HG03045 (cell line): ENCODE results near the gene PUS1.
"Not testable (repeated sequence)": the region's sequence is repeated elsewhere in the genome, so short reads cannot be mapped to it uniquely, and the experiment has no call there.

ENCODE experiments used
- ATAC-seq: cut with Tn5 transposase; IDR thresholded peaks from one replicate; pipeline ENCODE4 v1.9.1; 2021; ENCODE audit warnings: mild to moderate bottlenecking, moderate library complexity; ENCODE audit not compliant: unreplicated experiment

Gene PUS1

GRCh38 chr12:131928711-131929580, at the start of gene PUS1:
PUS1 (plus strand) TSS chr12:131929276; CDS start chr12:131929723, 447 bp downstream.
- ATAC-seq: peak; percentile 63

- ATAC-seq: no peak
Observed at GRCh38 chr12:131882804-131883520, 46.1 kb upstream of the PUS1 start.

- no peak for ATAC-seq
Observed at GRCh38 chr12:131883521-131883900, 45.6 kb upstream of the PUS1 start.

GRCh38 chr12:131885076-131885475, 44.0 kb upstream of the PUS1 start:
- not testable (repeated sequence) for ATAC-seq

GRCh38 chr12:131885543-131886057, 43.5 kb upstream of the PUS1 start:
- ATAC-seq: no peak

- not testable (repeated sequence) for ATAC-seq
Observed at GRCh38 chr12:131891722-131892121, 37.4 kb upstream of the PUS1 start.

GRCh38 chr12:131892711-131893604, 36.1 kb upstream of the PUS1 start:
- ATAC-seq: no peak

GRCh38 chr12:131893605-131894312, 35.3 kb upstream of the PUS1 start:
- ATAC-seq: no peak

GRCh38 chr12:131894313-131894860, 34.7 kb upstream of the PUS1 start, which contains the start of gene ULK1:
ULK1 (plus strand) TSS chr12:131894622; CDS start chr12:131895002, 380 bp downstream.
- peak; percentile 80 for ATAC-seq

GRCh38 chr12:131894981-131895639, 34.0 kb upstream of the PUS1 start:
- no peak for ATAC-seq

- no peak for ATAC-seq
Observed at GRCh38 chr12:131895640-131896079, 33.4 kb upstream of the PUS1 start.

- peak; percentile 55 for ATAC-seq
Observed at GRCh38 chr12:131896080-131896810, 32.8 kb upstream of the PUS1 start.

- no peak for ATAC-seq
Observed at GRCh38 chr12:131896811-131897270, 32.2 kb upstream of the PUS1 start.

GRCh38 chr12:131897276-131897675, 31.8 kb upstream of the PUS1 start:
- no peak for ATAC-seq

GRCh38 chr12:131897875-131898274, 31.2 kb upstream of the PUS1 start:
- ATAC-seq: no peak

- no peak for ATAC-seq
Observed at GRCh38 chr12:131900397-131900796, 28.7 kb upstream of the PUS1 start.

- no peak for ATAC-seq
Observed at GRCh38 chr12:131901431-131902331, 27.4 kb upstream of the PUS1 start.
